ENCODE measurements around the gene FSTL1.

DNA sequence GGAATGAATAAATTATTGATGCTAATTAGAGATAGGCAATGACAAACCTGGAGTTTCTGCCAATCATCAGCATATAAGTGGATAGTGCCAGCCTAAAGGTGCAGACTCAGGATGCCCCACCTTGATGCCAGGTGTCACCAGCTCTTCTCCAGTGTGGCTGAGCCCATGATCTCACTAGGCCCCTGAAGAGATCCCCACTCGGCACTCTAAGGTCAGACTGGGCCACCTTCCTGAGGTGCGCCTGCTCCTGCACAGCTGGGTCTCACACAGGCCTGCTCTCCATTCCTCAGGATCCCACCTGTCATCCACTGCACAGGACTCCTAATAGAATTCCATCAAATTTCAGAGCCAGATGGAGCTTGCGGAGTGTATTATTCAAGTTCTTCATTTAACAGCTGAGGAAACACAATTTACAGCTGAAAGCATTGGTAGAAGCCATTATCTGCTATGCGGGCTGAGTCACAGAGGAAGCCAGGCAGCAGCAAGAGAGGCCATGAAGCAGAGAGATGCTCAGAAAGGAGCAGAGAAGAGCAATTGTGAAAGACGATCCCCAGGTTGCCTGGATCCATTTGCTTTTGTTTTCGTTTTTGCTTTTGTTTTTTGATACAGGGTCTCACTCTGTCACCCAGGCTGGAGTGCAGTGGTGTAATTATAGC is 25.1 kb upstream of the FSTL1 start:
- TF ChIP-seq, protein P1, sequence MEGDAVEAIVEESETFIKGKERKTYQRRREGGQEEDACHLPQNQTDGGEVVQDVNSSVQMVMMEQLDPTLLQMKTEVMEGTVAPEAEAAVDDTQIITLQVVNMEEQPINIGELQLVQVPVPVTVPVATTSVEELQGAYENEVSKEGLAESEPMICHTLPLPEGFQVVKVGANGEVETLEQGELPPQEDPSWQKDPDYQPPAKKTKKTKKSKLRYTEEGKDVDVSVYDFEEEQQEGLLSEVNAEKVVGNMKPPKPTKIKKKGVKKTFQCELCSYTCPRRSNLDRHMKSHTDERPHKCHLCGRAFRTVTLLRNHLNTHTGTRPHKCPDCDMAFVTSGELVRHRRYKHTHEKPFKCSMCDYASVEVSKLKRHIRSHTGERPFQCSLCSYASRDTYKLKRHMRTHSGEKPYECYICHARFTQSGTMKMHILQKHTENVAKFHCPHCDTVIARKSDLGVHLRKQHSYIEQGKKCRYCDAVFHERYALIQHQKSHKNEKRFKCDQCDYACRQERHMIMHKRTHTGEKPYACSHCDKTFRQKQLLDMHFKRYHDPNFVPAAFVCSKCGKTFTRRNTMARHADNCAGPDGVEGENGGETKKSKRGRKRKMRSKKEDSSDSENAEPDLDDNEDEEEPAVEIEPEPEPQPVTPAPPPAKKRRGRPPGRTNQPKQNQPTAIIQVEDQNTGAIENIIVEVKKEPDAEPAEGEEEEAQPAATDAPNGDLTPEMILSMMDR (IDR thresholded peaks at IDR 0.05): no peak
- TF ChIP-seq EZH2 (IDR thresholded peaks at IDR 0.05; ENCODE audit: borderline replicate concordance, insufficient read depth, low read depth, low read length, poor library complexity, severe bottlenecking): no peak

All from B cell (primary cell).